GM12874 (cell line): Measurements from ENCODE around the gene SCN5A.

Source experiments
- CTCF ChIP-seq: IDR thresholded peaks from 2 replicates; pipeline ENCODE4 v1.5.1; 2011; ENCODE audit warnings: low read depth, mild to moderate bottlenecking, control low read depth, low read length, moderate library complexity; ENCODE audit not compliant: insufficient read depth

Gene SCN5A

GRCh38 chr3:38521391-38521987 is 128.0 kb downstream of the SCN5A start:
- TF ChIP-seq CTCF, result peak; percentile 86

DNA sequence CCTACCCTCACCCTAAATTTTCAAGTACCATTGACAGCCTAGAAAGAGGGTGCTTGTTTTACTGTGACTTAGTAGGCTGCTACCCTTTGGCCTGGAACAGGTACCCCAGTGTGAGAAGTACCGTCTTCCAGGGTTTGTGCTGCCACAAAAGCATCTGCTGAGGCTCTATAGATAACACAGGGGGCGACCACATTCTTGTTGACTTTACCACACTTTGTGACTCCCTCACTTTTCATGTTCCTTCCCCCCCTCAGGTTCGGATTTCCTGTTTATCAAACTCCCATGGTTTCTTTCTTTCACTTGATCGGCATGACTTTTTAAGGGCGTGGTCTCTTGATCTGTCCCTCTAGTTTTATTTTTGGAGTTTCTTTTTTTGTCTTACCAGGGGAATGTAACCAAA is 129.8 kb downstream of the SCN5A start:
- no peak for TF ChIP-seq CTCF

GRCh38 chr3:38519000-38519399 is 130.5 kb downstream of the SCN5A start:
- no peak for TF ChIP-seq CTCF

DNA sequence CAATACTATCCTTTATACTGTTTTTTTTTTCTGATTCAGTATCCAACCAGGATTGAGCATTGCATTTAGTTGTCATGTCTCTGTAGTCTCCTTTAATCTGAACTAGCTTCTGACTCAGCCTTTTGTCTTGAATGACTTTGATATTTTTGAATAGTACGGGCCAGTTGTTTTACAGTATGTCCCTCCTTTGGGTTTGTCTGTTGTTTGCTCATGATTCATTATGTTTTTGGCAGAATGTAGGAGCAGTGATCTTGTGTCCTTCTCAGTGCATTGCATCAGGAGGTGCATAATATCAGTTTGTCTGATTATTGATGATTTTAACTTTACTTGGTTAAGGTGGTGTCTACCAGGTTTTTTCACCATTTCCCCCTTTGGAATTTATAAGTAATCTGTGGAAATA is 132.8 kb downstream of the SCN5A start:
- no peak for TF ChIP-seq CTCF

DNA sequence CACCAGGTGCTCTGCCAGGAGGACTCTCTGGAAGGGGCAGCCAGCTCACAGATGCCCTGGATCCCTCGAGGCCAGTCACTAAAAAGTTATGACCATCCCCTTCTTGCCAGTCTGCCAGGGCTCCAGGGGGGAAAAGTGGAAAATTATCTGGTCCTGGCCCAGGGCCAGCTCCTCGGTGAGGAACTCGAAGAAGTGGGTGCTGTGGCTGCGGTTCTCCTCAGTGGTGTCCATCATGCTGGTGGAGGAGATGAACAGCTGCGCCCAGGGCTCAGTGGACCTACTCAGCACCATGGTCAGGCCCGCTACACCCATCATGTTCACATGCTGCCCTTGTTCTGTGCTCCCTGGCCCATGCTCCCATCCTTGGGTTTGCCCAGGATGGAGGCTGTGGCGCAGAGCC is 134.1 kb downstream of the SCN5A start:
- TF ChIP-seq CTCF, result no peak

- no peak for TF ChIP-seq CTCF
Observed at GRCh38 chr3:38511546-38511945, 137.9 kb downstream of the SCN5A start.

GRCh38 chr3:38510631-38511030 is 138.9 kb downstream of the SCN5A start:
- no peak for TF ChIP-seq CTCF
